HG03025 (cell line): ENCODE measurements around the gene STT3B.
"Not testable (repeated sequence)": the region's sequence is repeated elsewhere in the genome, so short reads cannot be mapped to it uniquely, and the experiment has no call there.

ENCODE experiments used
- ATAC-seq: cut with Tn5 transposase; IDR thresholded peaks from one replicate; pipeline ENCODE4 v1.9.1; 2021; ENCODE audit warnings: mild to moderate bottlenecking, moderate library complexity; ENCODE audit not compliant: unreplicated experiment, low FRiP score

Gene STT3B

DNA sequence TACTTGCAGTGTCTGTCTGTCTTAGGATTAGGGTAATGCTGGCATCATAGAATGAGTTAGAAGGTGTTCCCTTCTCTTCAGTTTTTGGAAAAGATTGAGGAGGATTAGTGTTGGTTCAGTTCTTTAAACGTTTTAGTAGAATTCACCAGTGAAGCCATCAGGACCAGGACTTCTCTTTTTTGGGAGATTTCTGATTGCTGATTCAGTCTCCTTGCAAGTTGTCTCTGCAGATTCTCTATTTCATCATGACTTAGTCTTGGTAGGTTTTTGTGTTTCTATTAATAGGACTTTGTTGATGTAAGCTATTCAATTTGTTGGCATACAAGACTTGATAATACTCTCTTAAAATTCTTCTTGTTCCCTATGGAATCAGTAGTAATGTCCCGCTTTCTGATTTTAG is 48.9 kb downstream of the STT3B start:
- ATAC-seq: no peak

DNA sequence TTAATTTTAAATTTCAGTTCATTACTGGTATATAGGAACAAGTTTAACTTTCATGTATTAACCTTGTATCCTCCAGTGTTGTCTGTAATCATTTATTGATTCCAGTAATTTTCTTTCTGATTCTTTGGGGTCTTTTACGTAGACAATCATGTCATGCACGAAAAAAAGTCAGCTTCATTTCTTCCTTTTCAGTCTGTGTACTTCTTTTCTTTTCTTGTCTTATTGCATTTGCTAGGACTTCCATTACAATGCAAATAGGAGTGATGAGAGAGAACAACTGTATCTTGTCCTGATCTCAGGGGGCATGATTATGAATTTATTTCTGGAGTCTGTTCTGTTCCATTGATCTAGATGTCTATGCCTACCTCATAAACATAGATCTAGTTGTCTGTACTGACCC is 56.5 kb downstream of the STT3B start:
- ATAC-seq: no peak

DNA sequence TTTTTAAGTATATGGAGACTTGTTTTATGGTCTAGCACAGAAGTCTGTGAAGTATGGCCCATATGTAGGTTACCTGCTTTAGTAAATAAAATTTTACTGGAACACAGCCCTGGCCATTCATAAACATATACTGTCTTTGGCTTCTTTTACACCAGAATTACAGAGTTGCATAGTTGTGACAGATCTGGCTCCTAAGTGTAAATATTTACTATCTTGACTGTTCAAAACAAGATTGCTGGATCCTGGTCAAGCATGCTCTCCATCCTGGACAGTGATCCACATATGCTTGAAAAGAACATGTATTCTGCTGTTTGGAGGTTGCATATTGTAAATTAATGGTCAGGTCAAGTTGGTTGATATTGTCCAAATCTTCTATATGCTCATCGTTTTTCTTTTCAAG is 57.9 kb downstream of the STT3B start:
- ATAC-seq: no peak

DNA sequence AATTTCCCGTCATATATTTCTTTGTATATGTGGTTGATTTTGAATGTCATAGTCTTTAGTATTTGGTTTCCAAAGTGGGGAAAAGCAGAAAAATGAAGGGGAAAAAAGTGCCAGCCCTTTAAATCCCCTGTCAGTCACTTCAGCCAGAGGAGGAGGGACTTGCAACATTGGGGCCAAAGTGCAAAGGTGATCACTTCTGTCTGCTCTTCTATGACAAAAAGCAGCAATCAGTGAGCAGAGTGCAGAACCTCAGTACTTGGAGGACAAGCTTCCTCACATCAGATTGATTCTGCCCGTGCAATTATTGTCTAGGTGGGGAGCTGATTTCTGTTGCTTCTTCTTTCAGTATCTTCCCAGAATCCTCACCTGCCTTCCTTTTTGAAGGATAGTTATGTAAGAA is 60.0 kb downstream of the STT3B start:
- ATAC-seq: no peak

DNA sequence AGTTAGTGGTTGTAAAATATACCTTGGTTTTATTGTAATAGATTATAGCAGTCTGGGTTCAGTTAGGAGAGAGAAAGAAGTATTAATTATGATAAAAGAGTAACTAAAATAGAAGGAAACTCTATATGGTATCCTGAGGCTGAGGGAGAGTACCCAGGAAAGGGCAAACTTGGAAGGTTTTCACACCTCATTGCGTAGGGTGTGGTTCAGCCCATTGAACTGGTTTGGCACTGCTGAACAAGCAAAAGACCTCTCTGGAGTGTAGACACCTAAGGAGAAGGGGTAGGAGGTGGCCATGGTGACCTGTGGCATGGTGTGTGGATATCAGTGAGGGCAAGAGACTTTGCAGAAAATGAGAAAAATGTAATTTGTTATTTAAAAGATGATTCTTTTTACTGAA is 63.5 kb downstream of the STT3B start:
- ATAC-seq: no peak

DNA sequence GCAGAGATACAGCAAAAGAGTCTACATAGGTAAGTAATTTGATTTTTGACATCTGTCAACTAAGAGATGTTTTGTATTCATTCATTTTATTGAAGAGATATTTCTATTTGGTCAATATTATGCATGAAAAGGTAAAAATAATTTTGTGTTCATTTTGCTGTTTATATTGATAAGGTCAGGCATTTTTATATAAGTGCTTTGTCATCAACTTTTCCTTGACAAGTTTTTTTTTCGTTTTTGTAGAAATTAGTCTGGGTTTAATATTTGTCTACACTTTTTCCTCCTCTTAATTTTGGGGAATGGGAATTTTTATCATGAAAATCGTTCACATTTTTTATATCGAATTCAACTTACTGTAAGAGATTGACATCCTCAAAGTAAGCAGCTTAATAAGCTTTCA is 67.7 kb downstream of the STT3B start:
- no peak for ATAC-seq

DNA sequence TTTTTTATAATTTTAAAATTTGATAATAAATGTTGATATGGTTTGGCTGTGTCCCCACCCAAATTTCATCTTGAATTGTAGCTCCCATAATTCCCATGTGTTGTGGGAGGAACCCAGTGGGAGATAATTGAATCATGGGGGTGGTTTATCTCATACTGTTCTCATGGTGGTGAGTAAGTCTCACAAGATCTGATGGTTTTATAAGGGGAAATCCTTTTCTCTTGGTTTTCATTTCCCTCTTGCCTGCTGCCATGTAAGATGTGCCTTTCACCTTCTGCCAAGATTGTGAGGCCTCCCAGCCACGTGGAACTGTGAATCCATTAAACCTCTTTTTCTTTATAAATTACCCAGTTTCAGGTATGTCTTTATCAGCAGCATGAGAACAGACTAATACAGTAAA is 72.6 kb downstream of the STT3B start:
- not testable (repeated sequence) for ATAC-seq

DNA sequence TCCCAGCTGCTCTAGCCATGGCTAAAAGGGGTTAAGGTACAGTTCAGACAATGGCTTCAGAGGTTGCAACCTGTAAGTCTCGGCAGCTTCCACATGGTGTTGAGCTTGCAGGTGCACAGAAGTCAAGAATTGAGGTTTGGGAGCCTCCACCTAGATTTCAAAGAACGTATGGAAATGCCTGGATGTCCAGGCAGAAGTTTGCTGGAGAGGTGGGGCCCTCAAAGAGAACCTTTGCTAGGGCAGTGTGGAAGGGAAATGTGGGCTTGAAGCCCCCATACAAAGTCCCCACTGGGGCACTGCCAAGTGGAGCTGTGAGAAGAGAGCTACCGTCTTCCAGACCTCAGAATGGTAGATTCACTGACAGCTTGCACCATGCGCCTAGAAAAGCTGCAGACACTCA is 73.7 kb downstream of the STT3B start:
- no peak for ATAC-seq

DNA sequence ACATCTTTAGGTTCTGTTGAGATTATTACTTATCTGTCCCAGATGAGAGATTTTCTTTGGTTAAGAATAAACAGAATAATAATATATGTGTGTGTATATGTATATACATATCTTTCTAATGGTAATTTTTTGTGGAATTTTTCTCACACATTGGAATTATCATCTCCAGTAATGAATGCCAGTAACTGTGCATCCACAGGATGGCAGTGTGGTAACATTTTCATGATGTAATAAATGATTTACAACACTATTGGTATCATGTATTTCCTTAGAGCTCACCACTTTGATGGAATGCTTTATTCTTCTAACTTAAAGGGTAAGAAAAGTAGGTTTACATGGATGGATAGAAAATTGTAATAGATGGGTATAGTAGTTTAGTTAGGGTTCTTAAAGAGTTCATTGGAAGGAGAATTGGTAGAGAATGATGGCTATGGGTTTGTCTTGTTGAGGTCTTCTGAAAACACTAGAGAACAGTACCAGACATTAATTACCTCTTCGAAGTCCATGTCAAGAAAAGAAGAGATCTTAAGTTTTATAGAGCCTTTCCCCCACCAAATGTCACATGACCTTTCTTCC is 78.1 kb downstream of the STT3B start:
- no peak for ATAC-seq

DNA sequence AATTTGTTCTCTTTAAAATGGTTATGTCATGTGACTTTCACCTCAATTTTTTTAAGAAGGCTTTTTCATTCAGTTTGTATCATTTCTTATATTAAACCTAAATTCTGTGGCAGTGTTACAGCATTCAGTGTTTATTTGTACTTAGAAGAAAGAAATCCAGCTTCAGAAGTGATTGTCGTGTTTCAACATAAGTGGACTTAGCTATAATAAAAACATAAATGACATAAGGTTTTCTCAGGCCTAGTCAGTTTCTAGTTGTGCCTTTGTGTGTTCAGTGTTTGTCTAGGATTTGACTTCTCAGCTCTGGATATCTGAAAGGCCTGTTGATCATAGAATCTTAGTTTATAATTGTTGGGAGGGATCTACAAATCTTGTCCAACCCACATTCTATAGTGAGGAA is 80.5 kb downstream of the STT3B start:
- ATAC-seq: no peak

DNA sequence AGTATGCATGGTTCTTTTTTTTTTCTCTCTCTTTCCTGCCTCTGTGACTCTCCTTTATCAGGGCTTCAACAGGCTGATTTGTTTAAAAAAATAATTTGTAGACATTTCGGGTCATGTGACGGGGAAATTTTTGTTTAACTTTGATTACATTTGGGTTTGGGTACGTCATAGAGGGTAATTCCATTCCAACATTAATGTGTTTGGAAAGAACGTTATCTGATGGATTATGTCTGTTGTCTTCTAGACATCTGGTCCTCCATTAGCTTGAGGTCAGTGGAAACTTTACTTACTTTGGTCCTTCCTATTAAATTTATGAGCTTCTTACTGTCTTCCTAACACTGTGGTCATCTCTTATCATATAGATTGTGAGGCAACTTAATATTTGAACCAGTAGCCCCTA is 80.9 kb downstream of the STT3B start:
- no peak for ATAC-seq

DNA sequence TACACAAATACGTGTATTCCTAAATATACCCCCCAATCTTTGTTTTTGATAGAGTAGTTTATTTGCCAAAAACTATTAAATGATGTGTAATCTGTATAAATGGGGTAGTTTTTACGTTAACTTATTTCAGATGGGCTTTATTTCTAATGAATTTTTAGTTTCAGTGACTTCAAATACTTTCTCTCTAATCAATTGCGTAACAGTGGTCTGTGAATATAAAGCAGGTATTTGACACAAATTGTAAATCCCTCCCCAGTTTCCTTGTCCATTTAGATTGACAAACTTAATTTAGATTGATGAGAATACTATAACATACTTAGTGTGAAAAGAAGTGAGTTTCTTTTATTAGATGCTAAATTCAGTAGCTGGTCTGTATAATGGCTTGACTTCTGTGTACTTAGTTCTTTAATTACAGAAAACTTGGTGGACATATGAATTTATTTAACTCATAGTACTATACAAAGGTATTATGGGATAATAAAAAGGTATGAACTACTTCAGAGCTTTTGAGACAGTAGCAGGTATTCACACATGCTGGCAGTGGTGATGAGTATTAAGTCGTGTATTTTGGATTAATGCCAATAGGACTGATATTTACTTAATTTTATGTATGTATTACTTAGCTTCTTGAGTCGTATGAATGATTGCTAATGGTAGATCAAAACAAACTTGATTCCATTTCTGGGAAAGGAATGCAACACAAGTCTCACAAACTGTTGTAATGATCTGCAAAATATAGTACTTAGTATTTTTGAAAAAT is 81.6 kb downstream of the STT3B start:
- no peak for ATAC-seq

DNA sequence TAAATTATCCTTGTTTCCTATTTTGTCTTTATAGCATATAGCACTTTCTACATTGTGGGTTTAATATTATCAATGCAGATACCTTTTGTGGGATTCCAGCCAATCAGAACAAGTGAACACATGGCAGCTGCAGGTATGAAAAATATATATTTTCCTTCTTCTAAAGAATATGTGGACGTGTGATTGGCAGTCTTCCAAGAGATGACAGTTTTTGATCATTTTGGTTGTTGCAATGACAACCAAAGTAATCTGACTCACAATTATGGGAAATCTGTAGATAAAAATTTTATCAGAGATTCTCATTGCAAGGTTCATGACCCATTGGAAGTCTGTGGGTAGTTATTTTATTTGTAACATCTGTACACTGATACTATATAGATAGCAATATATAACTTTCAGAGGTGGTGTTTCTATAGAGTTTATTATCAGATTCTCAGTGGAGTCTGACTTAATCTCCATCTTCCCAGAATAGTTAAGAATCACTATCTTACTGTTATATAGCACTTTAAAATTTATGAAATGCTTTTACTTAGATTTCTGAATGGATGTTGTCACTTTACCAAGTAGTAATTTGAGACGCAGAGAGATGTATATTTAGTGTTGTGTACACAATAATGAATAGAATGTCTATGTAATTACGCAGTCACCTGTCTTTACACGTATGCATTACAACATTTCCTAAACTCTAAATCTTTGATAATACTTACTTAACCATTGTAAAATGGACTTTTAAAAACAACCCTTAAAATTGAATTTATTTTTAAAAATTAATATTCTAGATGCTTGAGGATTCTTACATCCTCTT is 82.5 kb downstream of the STT3B start:
- no peak for ATAC-seq

DNA sequence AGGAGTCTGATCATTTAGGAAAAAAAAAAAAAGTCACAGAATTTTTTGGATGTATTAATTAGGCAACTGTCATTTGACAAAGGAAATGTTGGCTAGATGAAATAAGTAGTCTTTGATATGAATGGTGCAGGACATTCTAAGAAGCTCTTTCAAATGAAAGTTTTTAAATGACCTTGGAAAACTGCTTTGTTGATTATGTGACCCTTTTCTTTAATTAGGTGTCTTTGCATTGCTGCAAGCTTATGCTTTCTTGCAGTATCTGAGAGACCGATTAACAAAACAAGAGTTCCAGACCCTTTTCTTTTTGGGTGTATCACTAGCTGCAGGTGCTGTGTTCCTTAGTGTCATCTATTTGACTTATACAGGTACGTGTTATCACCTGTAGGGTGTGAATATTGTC is 84.0 kb downstream of the STT3B start:
- ATAC-seq: no peak

DNA sequence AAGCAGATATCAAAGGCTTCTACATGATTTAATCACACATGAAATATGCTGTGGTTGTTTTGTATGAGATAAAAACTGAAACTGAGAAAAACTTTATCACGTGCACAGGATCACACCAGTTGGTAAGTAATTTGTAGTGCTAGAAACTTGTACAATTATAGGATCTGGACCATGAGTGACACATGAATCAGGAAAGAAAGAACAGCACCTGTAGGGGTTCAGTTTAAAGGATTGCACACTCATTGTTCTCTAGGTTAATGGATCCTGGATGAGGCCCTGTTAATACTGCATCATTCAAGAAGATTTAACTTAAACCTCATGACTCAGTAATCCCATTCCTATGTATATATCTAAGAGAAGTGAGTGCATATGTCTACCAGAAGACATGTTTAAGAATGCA is 87.9 kb downstream of the STT3B start:
- ATAC-seq: no peak

DNA sequence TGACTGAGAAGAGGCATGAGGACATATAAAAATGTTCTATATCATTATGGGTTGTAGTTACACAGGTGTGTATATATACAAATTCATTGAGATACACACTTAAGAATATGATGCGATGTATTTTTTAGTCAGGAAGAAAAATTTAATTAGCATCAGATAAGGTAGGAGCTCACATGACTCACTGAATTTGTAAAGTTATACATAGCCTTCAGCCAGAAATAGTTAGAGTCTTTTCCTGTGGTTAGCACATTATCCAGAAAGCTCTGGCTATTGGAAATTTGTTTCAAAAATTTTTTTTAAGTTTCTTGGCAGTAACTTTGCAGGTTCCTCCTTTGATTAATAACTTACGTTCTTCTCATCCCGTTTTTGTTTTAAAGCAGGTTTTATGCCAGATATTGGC is 88.6 kb downstream of the STT3B start:
- no peak for ATAC-seq

DNA sequence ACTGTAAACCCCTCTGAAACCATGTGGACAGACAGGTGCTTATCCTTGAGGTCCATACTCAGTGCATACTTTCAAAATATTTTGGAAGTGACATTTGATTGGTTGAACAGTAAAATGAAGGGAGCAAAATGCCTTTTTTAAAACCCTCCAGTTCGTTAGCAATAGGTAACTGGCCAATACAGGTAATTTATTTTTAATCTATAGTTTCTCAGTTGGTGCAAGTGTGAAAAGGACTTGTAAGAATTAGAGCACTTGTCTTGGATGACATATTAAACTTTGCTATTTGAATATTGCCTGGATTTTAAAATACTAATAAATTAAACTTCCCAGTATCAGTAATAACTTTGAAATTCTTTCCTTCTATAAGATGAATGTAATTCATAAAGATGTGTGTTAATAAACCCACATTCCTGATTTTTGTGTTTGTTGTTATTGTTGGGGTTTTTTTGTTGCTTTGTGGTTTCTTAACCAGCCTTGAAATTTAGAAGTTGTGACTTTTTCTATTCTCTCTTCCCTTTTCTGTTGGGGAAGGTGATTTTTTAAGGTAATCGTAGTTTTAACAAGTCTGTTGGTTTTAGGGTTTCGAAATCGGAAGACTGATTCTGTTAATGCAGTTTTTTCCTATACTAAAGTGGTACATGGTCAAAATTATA is 90.0 kb downstream of the STT3B start:
- no peak for ATAC-seq

DNA sequence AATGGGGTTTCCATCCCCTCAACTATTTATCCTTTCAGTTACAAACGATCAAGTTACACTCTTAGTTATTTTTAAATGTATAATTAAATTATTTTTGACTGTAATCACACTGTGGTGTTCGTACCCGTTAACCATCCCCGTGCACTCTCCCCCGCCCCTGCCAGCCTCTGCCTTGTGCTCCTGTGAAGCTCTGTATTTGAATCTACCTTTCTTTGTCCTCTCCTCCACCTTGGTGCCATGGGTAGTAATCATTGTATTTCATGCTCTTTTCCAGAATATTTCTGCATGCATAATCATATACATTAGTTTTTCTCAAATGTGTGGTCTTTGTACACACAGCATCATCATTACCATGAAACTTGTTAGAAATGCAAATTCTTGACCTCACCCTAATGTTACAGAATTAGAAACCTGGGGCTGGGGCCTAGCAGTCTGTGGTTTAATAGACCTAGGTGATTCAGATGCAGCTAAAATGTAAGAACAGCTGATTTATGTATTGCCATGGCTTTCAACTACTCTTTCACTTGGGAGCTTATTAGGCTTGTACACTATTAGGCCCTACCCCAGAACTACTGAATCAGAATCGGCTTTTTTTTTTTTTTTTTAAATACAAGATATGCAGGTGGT is 91.5 kb downstream of the STT3B start:
- ATAC-seq: no peak

DNA sequence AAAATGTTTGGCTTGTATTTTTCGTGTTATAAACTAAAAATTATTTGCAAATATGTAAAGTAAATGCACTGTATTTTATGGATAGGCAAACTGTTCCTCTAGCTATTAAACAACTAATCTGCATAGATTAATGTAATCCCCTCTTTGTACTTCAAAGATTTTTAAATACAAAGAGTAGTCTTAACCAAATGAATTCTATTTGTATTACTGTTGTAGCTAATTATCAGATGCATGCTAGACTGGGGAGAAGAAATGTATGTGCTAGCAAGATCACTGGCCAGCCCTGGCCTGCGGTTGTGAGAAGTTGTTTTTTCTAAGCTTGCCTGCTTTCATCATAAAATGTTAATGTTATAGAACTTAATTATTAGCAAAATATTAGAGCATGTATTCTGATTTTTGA is 92.6 kb downstream of the STT3B start:
- ATAC-seq: no peak

DNA sequence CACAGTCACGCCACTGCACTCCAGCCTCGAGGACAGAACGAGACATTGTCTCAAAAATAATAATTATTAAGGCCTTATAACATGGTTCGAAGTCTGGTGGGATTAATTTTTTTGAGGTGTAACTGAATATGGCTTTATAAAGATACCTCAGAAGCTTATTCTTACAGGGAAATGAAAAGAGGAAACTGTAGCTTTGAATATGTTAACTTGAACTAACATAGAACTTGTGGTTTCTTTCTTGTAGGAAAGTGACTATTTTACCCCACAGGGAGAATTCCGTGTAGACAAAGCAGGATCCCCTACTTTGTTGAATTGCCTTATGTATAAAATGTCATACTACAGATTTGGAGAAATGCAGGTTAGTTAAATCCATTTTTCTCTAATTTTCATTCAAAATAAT is 96.3 kb downstream of the STT3B start:
- no peak for ATAC-seq

DNA sequence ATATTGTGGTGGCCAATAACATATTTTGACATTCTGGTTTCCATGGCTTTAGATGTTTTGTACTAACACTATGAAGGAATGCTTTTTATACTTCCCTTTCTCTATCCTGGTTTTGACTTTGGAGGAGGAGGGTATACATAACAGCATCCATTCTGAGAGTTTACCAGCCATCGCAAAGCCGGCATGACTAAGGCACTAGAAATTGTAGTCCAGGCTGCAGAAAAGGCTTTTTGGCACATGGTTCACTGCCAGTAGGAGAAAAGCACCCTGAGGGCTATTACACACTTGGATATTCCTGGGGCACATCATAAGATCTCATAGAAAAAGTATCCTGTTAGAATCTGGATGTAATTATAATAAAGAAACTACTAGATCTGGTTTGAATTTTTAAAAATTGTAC is 101.8 kb downstream of the STT3B start:
- ATAC-seq: no peak
